ENCODE results near the gene ABI1. TPM values are rescaled to one million over a fixed set of nuclear protein-coding genes. Genes with fewer than 3 reads are reported as not detected.

ABI1 gene
- total RNA-seq, 2 donors from 2014 or later: 43.3 to 50.5 TPM

DNA sequence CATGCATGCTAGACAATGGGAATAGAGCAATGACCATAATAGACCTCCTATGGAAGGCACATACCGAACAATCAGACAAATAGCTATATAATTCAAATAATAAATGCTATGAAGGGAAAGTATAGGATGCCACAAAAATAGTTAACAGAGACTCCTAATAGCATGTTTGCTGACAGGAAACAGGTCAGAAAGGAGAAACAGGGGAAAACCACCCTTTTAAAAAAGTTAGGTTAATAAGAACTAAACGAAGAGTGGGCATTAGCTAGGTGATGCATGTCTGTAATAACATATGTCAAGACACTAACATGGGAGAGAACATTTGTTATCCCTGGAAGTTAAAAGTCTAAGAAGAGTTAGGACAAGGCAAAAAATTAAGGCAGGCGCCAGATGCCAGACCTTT lies 58.9 kb downstream of the ABI1 start:
- peaks cover 15 to 25% of the 10 kb centered on the region in 2 donors for H3K4me1 ChIP-seq (ENCODE audit: control insufficient read depth in 1 of 2, low read depth in 2 of 2)
- TF ChIP-seq, protein P1, sequence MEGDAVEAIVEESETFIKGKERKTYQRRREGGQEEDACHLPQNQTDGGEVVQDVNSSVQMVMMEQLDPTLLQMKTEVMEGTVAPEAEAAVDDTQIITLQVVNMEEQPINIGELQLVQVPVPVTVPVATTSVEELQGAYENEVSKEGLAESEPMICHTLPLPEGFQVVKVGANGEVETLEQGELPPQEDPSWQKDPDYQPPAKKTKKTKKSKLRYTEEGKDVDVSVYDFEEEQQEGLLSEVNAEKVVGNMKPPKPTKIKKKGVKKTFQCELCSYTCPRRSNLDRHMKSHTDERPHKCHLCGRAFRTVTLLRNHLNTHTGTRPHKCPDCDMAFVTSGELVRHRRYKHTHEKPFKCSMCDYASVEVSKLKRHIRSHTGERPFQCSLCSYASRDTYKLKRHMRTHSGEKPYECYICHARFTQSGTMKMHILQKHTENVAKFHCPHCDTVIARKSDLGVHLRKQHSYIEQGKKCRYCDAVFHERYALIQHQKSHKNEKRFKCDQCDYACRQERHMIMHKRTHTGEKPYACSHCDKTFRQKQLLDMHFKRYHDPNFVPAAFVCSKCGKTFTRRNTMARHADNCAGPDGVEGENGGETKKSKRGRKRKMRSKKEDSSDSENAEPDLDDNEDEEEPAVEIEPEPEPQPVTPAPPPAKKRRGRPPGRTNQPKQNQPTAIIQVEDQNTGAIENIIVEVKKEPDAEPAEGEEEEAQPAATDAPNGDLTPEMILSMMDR (IDR thresholded peaks at IDR 0.05): no peak
- H3K9me3 ChIP-seq: no peaks in the 10 kb centered on the region

GRCh38 chr10:26801274-26801673 lies 59.5 kb downstream of the ABI1 start:
- ATAC-seq (ENCODE audit: insufficient number of reproducible peaks, low FRiP score, low read depth) (no peak), DNase-seq (ENCODE audit: low spot score) (no peak)
- Histone ChIP-seq H3K4me1 (ENCODE audit: control insufficient read depth in 1 of 2, low read depth in 2 of 2) (peaks cover 14 to 24% of the 10 kb centered on the region in 2 donors), H3K36me3 (no peaks in the 10 kb centered on the region), H3K9me3 (no peaks in the 10 kb centered on the region), H3K27me3 (replicated peaks; ENCODE audit: insufficient read depth) (no peaks in the 10 kb centered on the region), H3K4me3 (no peak overlapping the region), H3K27ac (no peak overlapping the region)
- TF ChIP-seq, protein P1 (IDR thresholded peaks at IDR 0.05): no peak

More for the DNA sequence above, 58.9 kb downstream of the ABI1 start:
- ATAC-seq (ENCODE audit: insufficient number of reproducible peaks, low FRiP score, low read depth): no peak
- no peak overlapping the region for H3K27ac ChIP-seq
- no peak overlapping the region for H3K4me3 ChIP-seq
- no peak for DNase-seq (ENCODE audit: low spot score)
- no peaks in the 10 kb centered on the region for H3K27me3 ChIP-seq (replicated peaks; ENCODE audit: insufficient read depth)
- H3K36me3 ChIP-seq: no peaks in the 10 kb centered on the region

DNA sequence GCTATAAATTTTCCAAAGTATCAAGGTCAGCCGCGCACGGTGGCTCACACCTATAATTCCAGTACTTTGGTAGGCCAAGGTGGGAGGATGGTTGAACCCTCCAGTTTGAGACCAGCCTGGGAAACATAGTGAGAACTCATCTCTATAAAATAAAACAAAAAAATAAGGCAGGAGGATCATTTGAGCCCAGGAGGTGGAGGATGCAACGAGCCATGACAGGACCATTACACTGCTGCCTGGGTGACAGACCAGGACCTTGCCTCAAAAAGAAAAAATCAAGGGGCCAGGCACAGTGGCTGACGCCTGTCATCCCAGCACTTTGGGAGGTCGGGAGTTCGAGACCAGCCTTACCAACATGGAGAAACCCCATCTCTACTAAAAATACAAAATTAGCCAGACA lies 60.3 kb downstream of the ABI1 start:
- peaks cover 10 to 16% of the 10 kb centered on the region in 2 donors for H3K4me1 ChIP-seq (ENCODE audit: control insufficient read depth in 1 of 2, low read depth in 2 of 2)
- ATAC-seq (ENCODE audit: insufficient number of reproducible peaks, low FRiP score, low read depth) (no peak), DNase-seq (ENCODE audit: low spot score) (no peak)

GRCh38 chr10:26799342-26799741 lies 61.4 kb downstream of the ABI1 start:
- TF ChIP-seq, protein P1 (IDR thresholded peaks at IDR 0.05): no peak
- ATAC-seq (ENCODE audit: insufficient number of reproducible peaks, low FRiP score, low read depth): no peak
- no peak overlapping the region for H3K27ac ChIP-seq

More for the DNA sequence above, 60.3 kb downstream of the ABI1 start:
- peaks cover 2% of the 10 kb centered on the region for H3K9me3 ChIP-seq
- no peaks in the 10 kb centered on the region for H3K36me3 ChIP-seq
- TF ChIP-seq, protein P1 (IDR thresholded peaks at IDR 0.05): no peak
- H3K27ac ChIP-seq: no peak overlapping the region
- H3K27me3 ChIP-seq (replicated peaks; ENCODE audit: insufficient read depth): no peaks in the 10 kb centered on the region
- H3K4me3 ChIP-seq: no peak overlapping the region

GRCh38 chr10:26798298-26798697 lies 62.5 kb downstream of the ABI1 start:
- H3K36me3 ChIP-seq: no peaks in the 10 kb centered on the region
- DNase-seq (ENCODE audit: low spot score) (no peak), ATAC-seq (ENCODE audit: insufficient number of reproducible peaks, low FRiP score, low read depth) (no peak)
- no peak overlapping the region for H3K27ac ChIP-seq
- H3K27me3 ChIP-seq (replicated peaks; ENCODE audit: insufficient read depth): no peaks in the 10 kb centered on the region
- no peak overlapping the region for H3K4me3 ChIP-seq
- peaks cover 2% of the 10 kb centered on the region for H3K9me3 ChIP-seq
- TF ChIP-seq, protein P1 (IDR thresholded peaks at IDR 0.05): no peak
- H3K4me1 ChIP-seq (ENCODE audit: control insufficient read depth in 1 of 2, low read depth in 2 of 2): peaks cover 3 to 13% of the 10 kb centered on the region in 2 donors

More at GRCh38 chr10:26799342-26799741, 61.4 kb downstream of the ABI1 start:
- H3K9me3 ChIP-seq: peaks cover 2% of the 10 kb centered on the region
- no peaks in the 10 kb centered on the region for H3K36me3 ChIP-seq
- H3K4me3 ChIP-seq: no peak overlapping the region
- no peak for DNase-seq (ENCODE audit: low spot score)
- H3K27me3 ChIP-seq (replicated peaks; ENCODE audit: insufficient read depth): no peaks in the 10 kb centered on the region
- peaks cover 4 to 9% of the 10 kb centered on the region in 2 donors for H3K4me1 ChIP-seq (ENCODE audit: control insufficient read depth in 1 of 2, low read depth in 2 of 2)

All from thoracic aorta (tissue), 2 donors.